ENCODE measurements around the gene RGCC.
A peak's percentile ranks its signal among the peaks of the same experiment; 100 is the strongest.

RGCC gene

GRCh38 chr13:41454170-41454569 is 3.2 kb upstream of the RGCC start:
- no peak for DNase-seq

- no peak for DNase-seq
These were observed 1.5 kb upstream of the RGCC start for GRCh38 chr13:41455725-41456419.

- peak; percentile 44 for DNase-seq
These were observed 338 bp downstream of the RGCC start for GRCh38 chr13:41457589-41458186.

GRCh38 chr13:41458187-41458760 is 924 bp downstream of the RGCC start:
- DNase-seq, result peak; percentile 54

- peak; percentile 54 for DNase-seq
These were observed 1.5 kb downstream of the RGCC start for GRCh38 chr13:41458761-41459431.

- no peak for DNase-seq
These were observed 2.2 kb downstream of the RGCC start for GRCh38 chr13:41459432-41460073.

GRCh38 chr13:41460074-41460465 is 2.7 kb downstream of the RGCC start:
- DNase-seq, result no peak

GRCh38 chr13:41460930-41461329 is 3.6 kb downstream of the RGCC start:
- no peak for DNase-seq

GRCh38 chr13:41461527-41462139 is 4.3 kb downstream of the RGCC start:
- DNase-seq, result no peak

GRCh38 chr13:41462427-41462826 is 5.1 kb downstream of the RGCC start:
- DNase-seq, result no peak

- peak; percentile 58 for DNase-seq
These were observed 6.7 kb downstream of the RGCC start for GRCh38 chr13:41463838-41464602.

- DNase-seq, result peak; percentile 73
These were observed 8.0 kb downstream of the RGCC start for GRCh38 chr13:41465241-41465847.

GRCh38 chr13:41465898-41466320 is 8.6 kb downstream of the RGCC start:
- no peak for DNase-seq

GRCh38 chr13:41467425-41467945 is 10.1 kb downstream of the RGCC start:
- DNase-seq, result no peak

- DNase-seq, result no peak
These were observed 11.3 kb downstream of the RGCC start for GRCh38 chr13:41468631-41469030.

GRCh38 chr13:41470196-41470595 is 12.8 kb downstream of the RGCC start:
- no peak for DNase-seq

- no peak for DNase-seq
These were observed 14.4 kb downstream of the RGCC start for GRCh38 chr13:41471785-41472184.

GRCh38 chr13:41487222-41487621 is 29.9 kb downstream of the RGCC start:
- DNase-seq, result no peak

- no peak for DNase-seq
These were observed 30.8 kb downstream of the RGCC start for GRCh38 chr13:41488124-41488523.

- DNase-seq, result no peak
These were observed 33.1 kb downstream of the RGCC start for GRCh38 chr13:41490371-41491015.

- DNase-seq, result no peak
These were observed 34.1 kb downstream of the RGCC start for GRCh38 chr13:41491436-41491835.
